Sigmoid colon (tissue), 7 donors: Measurements from ENCODE around the gene OXLD1. TPM values are rescaled to one million over a fixed set of nuclear protein-coding genes. Genes with fewer than 3 reads are reported as not detected.
A peak's percentile ranks its signal among the peaks of the same experiment; 100 is the strongest.
"Not testable (repeated sequence)": the region's sequence is repeated elsewhere in the genome, so short reads cannot be mapped to it uniquely, and the experiment has no call there.

Experiments
- DNase-seq: peaks from one replicate; pipeline ENCODE4 v3.0.0-alpha.2; 2019
- H3K27ac ChIP-seq, 4 donors: fragments of 200-600 bp; sonication (generic); one replicate each; pipeline ENCODE4 v1.5.1; 2016 to 2019; ENCODE audit warnings: mild to moderate bottlenecking in 1 of 4
- H3K27me3 ChIP-seq, 3 donors: fragments of 200-600 bp; sonication (generic); one replicate each; pipeline ENCODE4 v1.5.1; 2019; ENCODE audit warnings: mild to moderate bottlenecking in 1 of 3
- H3K36me3 ChIP-seq, 4 donors: fragments of 200-600 bp; sonication (generic); one replicate each; pipeline ENCODE4 v1.5.1; 2016 to 2019
- H3K4me1 ChIP-seq, 4 donors: fragments of 200-600 bp; sonication (generic); one replicate each; pipeline ENCODE4 v1.5.1; 2017 to 2019
- H3K4me3 ChIP-seq, 4 donors: fragments of 200-600 bp; sonication (generic); one replicate each; pipeline ENCODE4 v1.5.1; 2017 to 2019; ENCODE audit warnings: mild to moderate bottlenecking in 2 of 4, moderate library complexity in 1 of 4
- H3K9me3 ChIP-seq, 4 donors: fragments of 200-600 bp in 3 of 4; sonication (generic) in 3 of 4; one replicate each; pipeline versions ENCODE4 v1.5.1 to v1.6.1; 2013 to 2019
- EP300 ChIP-seq, 4 donors: sonication (generic); formaldehyde crosslinking; IDR thresholded peaks; one replicate each; pipeline ENCODE4 v1.6.1; 2017; ENCODE audit warnings: antibody characterized with exemption in 4 of 4
- POLR2A ChIP-seq, 2 donors: fragments of 450-650 bp; IDR thresholded peaks; one replicate each; pipeline ENCODE4 v1.6.1; 2016; ENCODE audit warnings: antibody characterized with exemption in 2 of 2, mild to moderate bottlenecking in 2 of 2, moderate library complexity in 2 of 2
- POLR2AphosphoS5 ChIP-seq, 4 donors: sonication (generic); formaldehyde crosslinking; IDR thresholded peaks; one replicate each; pipeline ENCODE4 v1.6.1; 2017; ENCODE audit warnings: antibody characterized with exemption in 4 of 4
- WGBS, 2 donors: extraction: QIAGEN DNeasy Blood & Tissue Kit; methylation state at CpG; one replicate each; pipeline ENCODE4 v1.1.7; 2013; 5-methylcytosine and 5-hydroxymethylcytosine counted together
- intact Hi-C: fragments of 100-400 bp; cut with DNase I; formaldehyde crosslinking; loops from one replicate; pipeline ENCODE4 v1.15.1; 2023
- polyA plus RNA-seq, 3 donors: library from polyadenylated mRNA; stranded (reverse); fragments of 200-250 nt; gene quantifications; one replicate each; pipeline ENCODE4 v1.2.3, GENCODE V29; 2013
- total RNA-seq, 4 donors: library from RNA; depleted of rRNA; stranded (reverse); fragments of >200 nt; gene quantifications; one replicate each; pipeline ENCODE4 v1.1.0, GENCODE V29; 2016
- TF ChIP-seq, protein P1 (sequence below), 4 experiments: fragments of 450-650 bp in 3 of 4; fragments of 200-600 bp in 1 of 4; IDR thresholded peaks; one replicate each; pipeline ENCODE4 v1.5.1; 2016 to 2019; ENCODE audit warnings: antibody characterized with exemption in 4 of 4, mild to moderate bottlenecking in 3 of 4, moderate library complexity in 2 of 4
- donor health status: healthy with polysubstance abuse.
- donor health status: Bipolar disorder and iron deficiency.
- donor health status: healthy.

Gene OXLD1
- total and polyA plus RNA-seq, 7 donors = 14.4 to 57.5 (median 36.2) TPM

GRCh38 chr17:81680150-81680549 is 13.7 kb upstream of the OXLD1 start:
- DNase-seq = no peak
- WGBS, 2 donors = 79 to 87% methylated on average over 11 of the region's 11 CpGs
- H3K27me3 ChIP-seq = no peaks in the 10 kb centered on the region
- no peak for TF ChIP-seq POLR2AphosphoS5 (IDR thresholded peaks at IDR 0.05)
- no peak for TF ChIP-seq POLR2A (IDR thresholded peaks at IDR 0.05)
- TF ChIP-seq, protein P1, sequence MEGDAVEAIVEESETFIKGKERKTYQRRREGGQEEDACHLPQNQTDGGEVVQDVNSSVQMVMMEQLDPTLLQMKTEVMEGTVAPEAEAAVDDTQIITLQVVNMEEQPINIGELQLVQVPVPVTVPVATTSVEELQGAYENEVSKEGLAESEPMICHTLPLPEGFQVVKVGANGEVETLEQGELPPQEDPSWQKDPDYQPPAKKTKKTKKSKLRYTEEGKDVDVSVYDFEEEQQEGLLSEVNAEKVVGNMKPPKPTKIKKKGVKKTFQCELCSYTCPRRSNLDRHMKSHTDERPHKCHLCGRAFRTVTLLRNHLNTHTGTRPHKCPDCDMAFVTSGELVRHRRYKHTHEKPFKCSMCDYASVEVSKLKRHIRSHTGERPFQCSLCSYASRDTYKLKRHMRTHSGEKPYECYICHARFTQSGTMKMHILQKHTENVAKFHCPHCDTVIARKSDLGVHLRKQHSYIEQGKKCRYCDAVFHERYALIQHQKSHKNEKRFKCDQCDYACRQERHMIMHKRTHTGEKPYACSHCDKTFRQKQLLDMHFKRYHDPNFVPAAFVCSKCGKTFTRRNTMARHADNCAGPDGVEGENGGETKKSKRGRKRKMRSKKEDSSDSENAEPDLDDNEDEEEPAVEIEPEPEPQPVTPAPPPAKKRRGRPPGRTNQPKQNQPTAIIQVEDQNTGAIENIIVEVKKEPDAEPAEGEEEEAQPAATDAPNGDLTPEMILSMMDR (IDR thresholded peaks at IDR 0.05) = no peak
- TF ChIP-seq EP300 (IDR thresholded peaks at IDR 0.05) = no peak
- intact Hi-C loops = loop anchor here (5.0 kb wide), 1 partner anchor 43 kb away; the partner anchor contains the start of genes NPLOC4 and TSPAN10
- peaks cover 0 to 14% (median 0%) of the 10 kb centered on the region in 4 donors for H3K36me3 ChIP-seq
- H3K4me1 ChIP-seq = peaks cover 0 to 25% (median 22%) of the 10 kb centered on the region in 4 donors
- H3K4me3 ChIP-seq = no peak overlapping the region
- H3K9me3 ChIP-seq = no peaks in the 10 kb centered on the region
- H3K27ac ChIP-seq = no peak overlapping the region

DNA sequence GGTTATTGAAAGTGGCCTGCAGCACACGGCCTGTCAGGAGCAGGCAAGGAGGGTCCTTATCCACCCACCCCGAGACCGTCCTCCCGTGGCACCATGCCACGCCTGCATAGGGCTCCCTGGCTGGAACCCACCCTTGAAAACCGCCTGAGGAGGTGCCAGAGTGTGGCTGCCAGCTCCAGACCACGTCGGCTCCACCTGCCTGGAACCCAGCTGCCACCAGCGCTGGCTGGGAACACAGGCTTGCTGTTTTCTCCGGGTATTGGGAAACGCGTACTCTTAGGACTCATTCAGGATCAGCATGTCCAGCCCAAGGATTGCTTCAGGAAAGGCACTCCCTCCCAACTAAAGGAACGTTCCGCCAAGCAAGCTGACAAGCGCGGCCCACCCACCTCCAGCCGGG is 10.5 kb upstream of the OXLD1 start:
- intact Hi-C loops = no loop called here
- WGBS, 2 donors = 93 to 94% methylated on average over 17 of the region's 17 CpGs

DNA sequence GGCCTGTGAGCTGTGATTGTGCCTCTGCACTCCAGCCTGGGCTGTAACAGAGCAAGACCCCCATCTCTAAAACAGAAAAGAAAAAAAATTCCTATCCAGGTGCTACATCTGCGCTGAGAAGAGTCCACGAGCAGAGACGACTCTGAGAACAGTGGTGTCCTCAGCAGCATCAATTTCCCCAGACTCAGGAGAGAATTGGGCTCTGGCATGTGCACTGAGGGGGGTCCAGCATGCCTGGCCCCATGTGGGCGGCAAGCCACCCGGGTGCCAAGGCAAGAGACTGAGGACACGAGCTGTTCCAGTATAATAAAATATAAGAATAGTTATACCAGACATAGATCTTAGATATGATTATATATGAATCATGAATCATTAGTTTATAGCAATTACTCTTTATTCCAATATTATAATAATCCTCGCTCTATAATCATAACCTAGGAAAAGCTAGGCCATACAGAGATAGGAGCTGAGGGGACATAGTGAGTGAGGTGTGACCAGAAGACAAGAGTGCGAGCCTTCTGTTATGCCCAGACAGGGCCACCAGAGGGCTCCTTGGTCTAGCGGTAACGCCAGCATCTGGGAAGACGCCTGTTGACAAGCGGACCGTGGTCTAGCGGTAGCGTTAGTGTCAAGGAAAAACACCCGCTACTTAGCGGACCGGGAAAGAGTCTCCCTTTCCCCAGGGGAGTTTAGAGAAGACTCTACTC is 9.3 kb upstream of the OXLD1 start:
- H3K27ac ChIP-seq, DNase-seq, intact Hi-C loops, H3K9me3 ChIP-seq, H3K4me1 ChIP-seq, H3K4me3 ChIP-seq, H3K27me3 ChIP-seq: not testable (repeated sequence)
- peaks cover 9 to 46% (median 22%) of the 10 kb centered on the region in 4 donors for H3K36me3 ChIP-seq
- TF ChIP-seq, protein P1 (IDR thresholded peaks at IDR 0.05) = peak in 3 of 4 experiments; percentile 53 to 72 (median 58)
- WGBS, 2 donors = 41 to 50% methylated on average over 18 of the region's 18 CpGs

More for the DNA sequence above, 10.5 kb upstream of the OXLD1 start:
- no peak overlapping the region for H3K27ac ChIP-seq
- H3K4me1 ChIP-seq = peaks cover 0 to 3% (median 2%) of the 10 kb centered on the region in 4 donors
- no peaks in the 10 kb centered on the region for H3K9me3 ChIP-seq
- peaks cover 9 to 39% (median 13%) of the 10 kb centered on the region in 4 donors for H3K36me3 ChIP-seq
- no peak for DNase-seq
- no peak overlapping the region for H3K4me3 ChIP-seq
- TF ChIP-seq EP300 (IDR thresholded peaks at IDR 0.05) = no peak
- no peak for TF ChIP-seq POLR2AphosphoS5 (IDR thresholded peaks at IDR 0.05)
- H3K27me3 ChIP-seq = no peaks in the 10 kb centered on the region

- Histone ChIP-seq H3K27me3 (no peaks in the 10 kb centered on the region), H3K27ac (no peak overlapping the region), H3K36me3 (peaks cover 9 to 56% (median 29%) of the 10 kb centered on the region in 4 donors), H3K4me1 (no peaks in the 10 kb centered on the region), H3K4me3 (no peak overlapping the region), H3K9me3 (no peaks in the 10 kb centered on the region)
- intact Hi-C loops = no loop called here
- DNase-seq = no peak
- 86 to 91% methylated on average over 18 of the region's 18 CpGs for WGBS, 2 donors
- TF ChIP-seq POLR2AphosphoS5 (IDR thresholded peaks at IDR 0.05) (no peak), POLR2A (IDR thresholded peaks at IDR 0.05) (no peak)
- TF ChIP-seq, protein P1 (IDR thresholded peaks at IDR 0.05) = no peak
These were observed 7.3 kb upstream of the OXLD1 start for GRCh38 chr17:81673561-81674258.

GRCh38 chr17:81672954-81673353 is 6.5 kb upstream of the OXLD1 start:
- TF ChIP-seq POLR2A (IDR thresholded peaks at IDR 0.05) (no peak), POLR2AphosphoS5 (IDR thresholded peaks at IDR 0.05) (no peak), EP300 (IDR thresholded peaks at IDR 0.05) (no peak)
- TF ChIP-seq, protein P1 (IDR thresholded peaks at IDR 0.05) = no peak
- Histone ChIP-seq H3K27me3 (no peaks in the 10 kb centered on the region), H3K9me3 (no peaks in the 10 kb centered on the region), H3K4me1 (peaks cover 0 to 5% (median 4%) of the 10 kb centered on the region in 4 donors), H3K4me3 (no peak overlapping the region), H3K27ac (no peak overlapping the region), H3K36me3 (peaks cover 9 to 56% (median 29%) of the 10 kb centered on the region in 4 donors)
- intact Hi-C loops = no loop called here
- WGBS, 2 donors = 92 to 96% methylated on average over 16 of the region's 16 CpGs
- DNase-seq = no peak
